Measurements from ENCODE around the gene PERCC1.
"Not testable (repeated sequence)": the region's sequence is repeated elsewhere in the genome, so short reads cannot be mapped to it uniquely, and the experiment has no call there.

PERCC1 gene

DNA sequence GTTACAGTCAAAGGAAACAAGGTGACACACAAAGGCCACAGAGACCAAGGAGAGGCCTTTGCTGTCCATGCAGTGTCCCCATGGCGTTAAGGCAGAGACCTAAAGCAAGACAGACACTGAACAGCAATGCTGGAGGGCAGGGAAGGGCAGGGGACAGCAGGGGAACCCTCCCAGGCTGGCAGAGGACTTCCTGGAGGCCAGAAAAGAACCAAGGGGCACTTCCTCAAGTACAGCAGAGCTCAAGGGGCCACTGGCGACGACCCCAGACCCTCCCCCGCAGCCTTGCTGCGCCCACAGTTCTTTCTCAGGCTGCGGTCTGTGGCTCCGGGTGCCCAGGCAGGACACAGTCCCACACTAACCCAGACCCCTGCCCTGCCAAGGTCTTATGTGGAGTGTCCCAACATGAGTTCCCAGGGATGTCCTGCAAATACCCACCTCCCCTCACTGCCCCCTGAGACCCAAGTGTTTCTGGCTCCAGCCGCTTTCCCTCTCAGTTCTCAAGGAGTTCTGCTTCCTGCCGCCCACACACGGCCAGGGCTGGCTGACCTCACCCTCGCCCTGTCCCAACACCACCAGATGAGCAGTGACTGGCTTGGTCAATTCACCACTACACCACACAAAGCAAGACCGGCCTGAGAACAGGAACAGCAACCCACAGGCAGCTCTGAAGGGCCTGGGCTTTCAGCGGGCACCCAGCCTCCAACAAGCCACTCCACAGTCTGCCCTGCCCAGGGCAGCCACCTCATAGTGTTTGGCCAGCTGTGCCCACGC, 39.8 kb downstream of the PERCC1 start:
- DNase-seq, result no peak

DNA sequence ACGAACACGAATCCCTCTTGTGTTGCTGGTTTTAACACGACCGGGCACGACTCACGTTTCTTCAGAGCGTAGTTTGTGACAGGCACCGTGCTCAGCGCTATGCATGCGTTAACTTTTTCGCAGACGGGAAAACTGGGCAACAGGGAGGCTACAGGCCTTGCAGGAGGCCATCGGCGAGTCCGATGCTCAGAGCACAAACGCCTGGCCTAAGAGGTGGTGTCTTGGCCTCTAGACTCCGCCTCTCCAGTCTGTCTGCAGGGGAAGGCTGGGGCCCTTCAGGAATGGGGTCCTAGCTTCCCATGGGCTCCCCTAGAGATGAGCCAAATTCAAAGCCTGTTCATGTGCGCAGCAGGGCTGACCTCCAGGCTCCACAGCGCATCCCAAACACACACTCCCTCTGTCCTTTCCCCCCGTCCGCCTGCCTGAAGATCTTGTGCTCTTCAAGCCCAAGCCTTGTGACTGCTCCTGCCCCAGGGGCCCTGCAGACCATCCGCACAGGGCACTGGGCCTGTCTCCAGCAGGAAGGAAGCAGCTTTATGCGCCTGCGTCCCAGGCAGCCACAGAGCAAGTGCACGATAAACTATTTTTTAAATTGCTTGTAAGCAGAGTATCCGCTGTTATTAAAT, 40.8 kb downstream of the PERCC1 start:
- DNase-seq, result no peak

DNA sequence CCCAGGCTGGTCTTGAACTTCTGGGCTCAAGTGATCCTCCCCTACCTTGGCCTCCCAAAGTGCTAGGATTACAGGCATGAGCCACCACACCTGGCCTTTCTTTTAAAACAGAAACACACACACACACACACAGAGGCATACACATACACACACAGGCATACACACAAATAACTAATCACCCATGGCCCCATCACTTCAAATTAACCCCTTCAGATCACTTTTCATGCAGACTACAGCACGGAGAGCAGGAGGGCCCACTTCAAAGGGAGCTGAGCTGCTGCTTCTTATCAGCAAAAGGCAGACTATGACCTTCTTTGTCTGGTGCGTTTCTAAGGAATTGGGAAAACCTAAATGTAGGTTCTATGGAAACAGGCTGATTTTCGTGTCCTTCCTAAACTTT, 42.1 kb downstream of the PERCC1 start:
- no peak for DNase-seq

DNA sequence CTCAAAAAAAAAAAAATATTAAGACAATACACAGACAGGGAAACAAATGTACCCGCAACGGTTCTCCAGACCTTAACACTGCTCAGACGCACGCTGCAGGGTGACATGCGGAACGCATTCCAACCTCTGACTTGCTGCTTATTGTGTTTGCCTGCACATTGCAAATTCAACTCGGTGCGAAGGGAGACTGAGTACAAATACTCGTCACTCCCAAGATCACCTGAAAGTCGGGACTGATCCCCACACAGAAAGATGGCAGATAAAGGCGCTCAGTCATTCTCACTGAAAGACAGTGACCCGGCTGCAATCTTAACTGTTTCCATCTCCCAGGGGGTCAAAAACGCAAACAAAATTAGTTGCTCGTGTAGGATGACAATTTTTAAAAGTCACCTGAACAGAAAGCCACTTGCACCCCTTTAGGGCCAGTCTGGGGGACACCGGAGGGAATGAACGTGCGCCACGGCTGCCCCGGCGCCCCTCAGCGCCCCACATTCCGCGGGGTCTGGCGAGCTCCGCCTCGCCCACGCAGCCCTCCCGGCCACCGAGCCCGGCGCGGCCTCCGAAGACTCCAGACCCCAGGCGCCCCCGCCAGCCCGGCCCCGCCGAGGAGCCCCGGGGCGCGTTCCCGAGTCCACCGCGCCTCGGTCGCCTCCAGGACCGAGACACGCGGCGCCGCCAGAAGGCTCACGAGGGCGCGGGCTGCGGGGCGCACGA, 43.4 kb downstream of the PERCC1 start:
- no peak for DNase-seq

DNA sequence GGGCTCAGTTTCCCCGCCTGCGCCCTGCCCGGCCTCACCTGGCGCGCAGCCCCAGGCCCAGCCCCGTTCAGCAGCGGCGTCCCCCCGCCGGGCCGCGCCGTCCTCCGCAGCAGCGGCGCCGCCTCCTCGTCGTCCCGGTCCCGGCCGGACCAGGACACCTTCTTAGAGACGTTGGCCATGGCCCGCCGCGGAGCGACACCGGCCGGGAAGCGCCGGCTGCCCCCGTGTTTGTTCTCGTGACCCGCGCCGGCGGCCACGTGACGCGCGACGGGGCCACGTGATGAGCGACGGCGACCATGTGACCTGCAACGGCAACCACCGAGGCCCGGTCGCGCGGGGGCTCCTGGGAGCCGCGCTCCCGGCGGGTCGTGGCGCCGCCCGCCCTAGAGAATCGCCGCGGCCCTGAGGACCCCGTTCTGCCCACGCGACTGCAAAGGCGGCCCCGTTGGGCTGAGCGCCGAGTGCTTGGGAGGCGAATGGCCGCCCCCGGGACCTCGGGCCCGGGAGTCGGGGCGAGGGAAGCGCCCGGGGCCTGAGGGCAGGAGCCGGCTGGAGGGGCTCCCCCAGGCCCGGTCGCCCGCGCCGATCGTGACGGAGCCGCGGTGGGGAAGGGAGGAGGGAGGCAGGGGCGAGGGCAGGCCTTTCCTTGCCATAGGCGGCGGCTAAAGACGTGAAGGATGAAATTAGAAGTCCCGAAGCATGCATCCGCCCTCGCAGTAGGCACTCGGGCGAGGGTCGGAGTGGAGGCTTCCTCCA, 44.1 kb downstream of the PERCC1 start, which contains the start of gene CLCN7:
TSS of gene CLCN7 (minus strand) at position 233 of the 756 bp plus-strand sequence. CDS start at position 179, 54 bp downstream.
- peak; percentile 85 for DNase-seq

DNA sequence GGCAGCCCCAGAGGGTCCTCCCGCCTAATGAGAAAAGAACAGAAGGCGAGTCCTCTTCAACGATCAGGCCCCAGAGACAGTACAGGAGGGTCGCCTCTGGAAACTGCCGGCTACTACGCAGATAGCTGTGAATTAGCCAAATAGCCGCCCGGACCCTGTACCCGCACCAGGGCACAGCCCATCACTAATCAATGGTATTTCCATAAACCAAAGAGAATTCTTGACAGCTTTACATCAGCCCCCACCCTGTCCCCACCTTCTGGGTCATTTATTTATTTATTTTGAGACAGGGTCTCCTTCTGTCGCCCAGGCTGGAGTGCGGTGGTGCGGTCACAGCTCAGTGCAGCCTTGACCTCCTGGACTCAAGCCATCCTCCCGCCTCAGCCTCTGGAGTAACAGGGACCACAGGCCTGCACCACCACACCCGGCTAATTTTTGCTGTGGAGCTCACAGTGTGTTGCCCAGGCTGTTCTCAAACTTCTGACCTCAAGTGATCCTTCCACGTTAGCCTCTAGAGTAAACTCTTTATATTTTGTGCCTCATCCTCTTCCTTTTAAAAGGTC, 44.8 kb downstream of the PERCC1 start:
- no peak for DNase-seq

DNA sequence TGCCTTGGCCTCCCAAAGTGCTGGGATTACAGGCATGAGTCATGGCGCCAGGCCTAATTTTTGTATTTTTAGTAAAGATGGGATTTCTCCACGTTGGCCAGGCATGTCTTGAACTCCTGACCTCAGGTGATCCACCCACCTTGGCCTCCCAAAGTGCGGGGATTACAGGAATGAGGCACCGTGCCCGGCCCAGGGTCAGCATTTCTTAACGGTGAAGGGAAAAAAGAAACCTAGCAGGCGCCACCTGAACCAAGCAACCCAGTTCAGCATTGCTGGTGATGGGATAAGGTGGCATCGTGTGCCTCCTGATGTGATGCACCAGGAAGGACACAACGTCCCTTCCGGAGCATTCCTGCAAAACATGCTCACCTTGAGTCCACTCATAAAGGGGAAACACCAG, 46.2 kb downstream of the PERCC1 start:
- no peak for DNase-seq

DNA sequence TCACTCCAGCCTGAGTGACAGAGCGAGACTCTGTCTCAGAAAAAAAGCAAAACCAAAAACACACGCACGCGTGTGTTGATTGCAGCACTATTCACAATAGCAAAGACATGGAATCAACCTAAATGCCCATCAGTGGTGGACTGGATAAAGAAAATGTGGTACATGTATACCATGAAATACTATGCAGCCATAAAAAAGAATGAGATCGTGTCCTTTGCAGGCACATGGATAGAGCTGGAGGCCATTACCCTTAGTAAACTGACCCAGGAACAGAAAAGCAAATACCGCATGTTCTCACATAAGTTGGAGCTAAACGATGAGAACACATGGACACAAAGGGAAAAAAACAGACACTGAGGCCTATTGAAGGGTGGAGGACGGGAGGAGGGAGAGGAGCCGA, 48.1 kb downstream of the PERCC1 start:
- DNase-seq, result not testable (repeated sequence)

DNA sequence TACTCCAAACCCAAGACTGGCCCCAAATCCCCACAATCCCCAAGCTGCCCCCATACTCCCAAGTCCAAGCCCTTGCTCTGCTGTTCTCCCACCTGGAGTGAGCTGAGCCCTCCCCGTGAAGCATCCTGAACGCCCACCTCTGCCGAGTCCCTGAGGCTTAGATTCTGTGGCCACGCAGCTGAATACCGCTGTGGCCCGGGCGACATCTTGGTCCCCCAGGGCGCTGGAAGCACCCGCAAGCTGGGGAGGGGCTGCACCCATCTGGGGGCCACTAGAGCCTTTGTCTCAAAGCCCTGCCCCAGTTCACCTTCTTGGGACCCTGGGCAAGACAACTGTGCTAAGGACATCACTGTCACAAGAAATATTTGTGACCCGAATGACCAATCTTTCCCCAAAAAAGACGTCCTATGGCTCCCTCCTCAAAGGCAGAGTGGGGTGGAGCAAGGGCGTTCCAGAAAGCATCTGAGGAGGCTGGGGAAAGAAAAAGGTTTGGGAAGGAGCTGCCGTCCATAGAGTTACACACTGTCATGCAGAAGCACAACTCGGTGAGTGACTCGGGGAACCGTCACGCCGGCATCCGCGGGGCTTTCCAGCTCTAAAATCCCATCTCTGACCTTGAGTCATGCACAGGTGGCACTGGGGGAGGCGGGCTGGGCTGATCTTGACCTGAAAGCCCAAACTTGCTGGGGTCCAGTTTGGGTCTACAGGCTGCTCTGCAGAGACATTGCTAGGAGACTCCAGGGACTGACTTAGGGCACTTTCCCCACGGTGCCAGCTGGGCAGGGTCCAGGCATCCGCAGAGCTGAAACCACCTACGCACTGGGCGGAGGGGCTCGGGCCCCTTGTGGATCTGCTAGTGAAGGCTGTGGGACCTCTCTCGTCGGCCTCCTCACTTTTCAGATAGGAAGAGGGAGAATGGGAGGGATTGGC, 51.3 kb downstream of the PERCC1 start:
- DNase-seq, result no peak
